D721Med (cell line): ENCODE measurements around the gene ANO4.

Experiments
- DNase-seq: peaks from one replicate; pipeline ENCODE4 v3.0.0; 2011; ENCODE audit warnings: low spot score; ENCODE audit not compliant: insufficient read length
- FAIRE-seq: peaks from 2 replicates; lab custom pipeline; 2011; peaks lifted over from hg19 to GRCh38; lab: Jason Lieb, UNC
- TF ChIP-seq, protein P1 (sequence below): IDR thresholded peaks from 2 replicates; pipeline ENCODE4 v1.5.1; 2012; ENCODE audit warnings: mild to moderate bottlenecking, control low read depth; ENCODE audit not compliant: insufficient read depth; ENCODE audit errors: missing control alignments

The ANO4 gene

GRCh38 chr12:100795800-100796179, 1.2 kb downstream of the ANO4 start:
- FAIRE-seq (no peak), DNase-seq (no peak)
- TF ChIP-seq, protein P1, sequence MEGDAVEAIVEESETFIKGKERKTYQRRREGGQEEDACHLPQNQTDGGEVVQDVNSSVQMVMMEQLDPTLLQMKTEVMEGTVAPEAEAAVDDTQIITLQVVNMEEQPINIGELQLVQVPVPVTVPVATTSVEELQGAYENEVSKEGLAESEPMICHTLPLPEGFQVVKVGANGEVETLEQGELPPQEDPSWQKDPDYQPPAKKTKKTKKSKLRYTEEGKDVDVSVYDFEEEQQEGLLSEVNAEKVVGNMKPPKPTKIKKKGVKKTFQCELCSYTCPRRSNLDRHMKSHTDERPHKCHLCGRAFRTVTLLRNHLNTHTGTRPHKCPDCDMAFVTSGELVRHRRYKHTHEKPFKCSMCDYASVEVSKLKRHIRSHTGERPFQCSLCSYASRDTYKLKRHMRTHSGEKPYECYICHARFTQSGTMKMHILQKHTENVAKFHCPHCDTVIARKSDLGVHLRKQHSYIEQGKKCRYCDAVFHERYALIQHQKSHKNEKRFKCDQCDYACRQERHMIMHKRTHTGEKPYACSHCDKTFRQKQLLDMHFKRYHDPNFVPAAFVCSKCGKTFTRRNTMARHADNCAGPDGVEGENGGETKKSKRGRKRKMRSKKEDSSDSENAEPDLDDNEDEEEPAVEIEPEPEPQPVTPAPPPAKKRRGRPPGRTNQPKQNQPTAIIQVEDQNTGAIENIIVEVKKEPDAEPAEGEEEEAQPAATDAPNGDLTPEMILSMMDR, result no peak

DNA sequence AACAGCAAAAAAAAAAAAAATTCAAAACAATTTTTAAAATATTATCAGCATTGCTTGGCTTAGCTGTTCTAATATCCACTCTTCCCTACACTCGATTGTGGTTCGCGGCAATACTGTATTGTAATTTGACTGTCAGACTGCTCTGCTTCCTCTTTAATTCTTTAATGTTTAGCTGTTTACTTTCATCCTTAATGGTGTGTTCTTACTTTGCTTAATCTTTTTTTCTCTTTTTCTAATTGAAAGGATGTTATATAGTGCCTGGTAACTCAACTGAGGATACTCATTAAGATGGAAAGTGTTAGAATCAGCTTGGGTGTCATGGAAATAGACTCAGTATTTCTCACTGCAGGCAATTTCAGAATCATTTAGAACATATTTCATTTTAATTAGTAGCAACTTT, 2.0 kb downstream of the ANO4 start:
- DNase-seq, result no peak
- FAIRE-seq, result no peak
- TF ChIP-seq, protein P1, result no peak

DNA sequence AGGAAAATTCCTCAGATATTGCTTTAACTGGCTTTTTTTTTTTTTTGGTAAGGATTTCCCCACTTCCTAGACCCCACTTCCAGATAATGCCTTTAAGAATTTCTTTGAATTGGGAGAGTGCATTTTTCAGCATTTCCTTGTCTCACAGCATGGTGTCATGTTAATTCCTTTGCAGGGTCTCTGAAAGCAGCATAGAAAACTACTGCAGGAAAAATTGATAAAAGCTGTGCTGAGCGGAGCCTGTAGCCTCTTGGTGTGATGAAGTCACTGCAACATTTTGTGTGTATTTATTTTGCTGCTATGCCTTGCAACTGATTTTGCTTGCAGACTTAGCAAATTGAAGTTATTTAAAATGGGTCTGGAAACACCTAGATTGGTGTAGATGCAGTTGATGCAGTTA, 2.7 kb downstream of the ANO4 start:
- no peak for DNase-seq
- TF ChIP-seq, protein P1, result no peak
- no peak for FAIRE-seq

DNA sequence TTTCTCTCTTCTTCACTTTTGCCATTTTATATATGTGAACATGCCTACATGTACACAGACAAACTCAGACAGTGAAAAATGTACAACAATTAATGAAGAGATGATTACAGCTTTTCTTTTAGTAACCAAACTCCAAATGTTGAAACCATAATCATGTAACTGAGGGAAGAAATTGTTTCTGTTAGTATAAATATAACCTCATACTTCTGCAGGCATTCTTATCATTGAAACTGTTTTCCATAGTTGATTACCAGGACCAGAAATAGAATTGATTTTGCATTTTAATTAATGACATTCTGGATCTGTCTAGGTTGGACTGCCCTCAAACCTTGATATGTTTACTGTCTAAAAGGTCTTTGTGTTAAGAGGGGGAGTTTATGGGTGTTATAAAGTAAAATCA, 3.2 kb downstream of the ANO4 start:
- DNase-seq (no peak), FAIRE-seq (no peak)
- TF ChIP-seq, protein P1, result no peak

DNA sequence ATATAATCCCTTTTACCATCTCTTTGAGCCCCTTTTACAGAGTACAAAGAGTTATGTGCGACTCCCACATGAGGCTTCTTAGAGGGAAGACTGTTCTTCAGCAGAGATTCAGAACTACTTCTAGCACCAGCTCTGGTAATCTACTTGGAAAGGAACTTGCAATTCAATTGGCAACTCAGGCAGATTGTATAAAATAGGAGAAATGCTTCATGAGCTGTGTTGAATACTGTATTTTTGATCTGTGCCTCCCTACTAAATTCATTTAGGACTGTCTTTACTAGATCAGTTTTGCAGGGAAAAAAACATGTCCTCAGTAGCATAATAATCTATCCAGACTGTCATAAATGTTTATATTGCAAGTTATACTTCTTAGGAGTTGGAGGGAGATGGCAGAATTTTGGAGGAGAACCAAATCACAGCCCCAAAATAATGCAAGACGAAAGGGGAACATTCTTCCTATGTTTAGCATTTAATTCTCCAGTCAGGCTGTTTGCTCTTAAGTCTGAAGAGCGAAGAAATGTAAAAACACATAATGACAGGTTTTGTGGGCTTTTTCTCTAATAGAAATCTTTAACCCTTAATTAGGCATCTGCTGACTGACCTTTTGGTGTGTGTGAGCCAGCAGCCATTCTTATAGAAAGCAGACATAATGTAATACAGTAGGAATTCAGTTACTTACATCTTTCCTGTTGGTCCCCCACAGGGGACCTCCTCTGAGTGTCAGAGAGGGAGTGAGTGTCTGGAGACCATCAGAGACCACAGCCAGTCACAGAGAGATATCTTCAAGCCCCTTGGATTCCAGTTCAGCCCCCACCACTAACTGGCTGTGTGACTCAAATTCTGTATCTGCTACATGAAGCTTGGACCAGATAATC, 3.9 kb downstream of the ANO4 start:
- FAIRE-seq (no peak), DNase-seq (no peak)
- TF ChIP-seq, protein P1, result no peak

GRCh38 chr12:100799770-100800169, 5.2 kb downstream of the ANO4 start:
- TF ChIP-seq, protein P1, result no peak
- FAIRE-seq (no peak), DNase-seq (no peak)

DNA sequence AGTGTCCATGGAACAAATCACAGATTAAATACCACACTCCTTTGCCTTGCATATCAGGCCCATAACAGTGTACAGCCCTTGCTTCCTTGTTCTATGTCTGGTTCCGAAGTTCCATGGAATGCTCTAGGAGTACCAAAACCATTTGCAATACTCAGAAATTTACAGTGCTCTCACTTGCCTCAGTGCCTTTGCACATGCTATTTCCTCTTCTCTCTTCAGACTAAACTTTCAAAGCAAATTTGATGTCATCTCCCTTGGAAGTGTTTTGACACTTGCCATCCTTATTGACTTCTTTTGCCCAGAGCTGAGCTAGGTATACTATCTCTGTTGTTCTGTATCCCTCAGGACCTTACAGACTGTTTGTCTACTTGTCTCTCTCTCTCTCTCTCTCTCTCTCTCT, 6.1 kb downstream of the ANO4 start:
- TF ChIP-seq, protein P1, result no peak
- DNase-seq, result no peak
- FAIRE-seq, result no peak
